GM19351 (cell line): ENCODE measurements around the gene HEATR1.
"Not testable (repeated sequence)": the region's sequence is repeated elsewhere in the genome, so short reads cannot be mapped to it uniquely, and the experiment has no call there.

Experiments
- ATAC-seq: cut with Tn5 transposase; IDR thresholded peaks from one replicate; pipeline ENCODE4 v1.9.1; 2021; ENCODE audit warnings: mild to moderate bottlenecking, moderate library complexity; ENCODE audit not compliant: unreplicated experiment

The HEATR1 gene

GRCh38 chr1:236589531-236589930 is 14.8 kb downstream of the HEATR1 start:
- ATAC-seq, result no peak

- no peak for ATAC-seq
These were observed 22.8 kb downstream of the HEATR1 start for GRCh38 chr1:236581528-236581927.

- not testable (repeated sequence) for ATAC-seq
These were observed 23.9 kb downstream of the HEATR1 start for GRCh38 chr1:236580404-236580803.

GRCh38 chr1:236578661-236579060 is 25.7 kb downstream of the HEATR1 start:
- no peak for ATAC-seq

- not testable (repeated sequence) for ATAC-seq
These were observed 27.3 kb downstream of the HEATR1 start for GRCh38 chr1:236577041-236577440.

- ATAC-seq, result no peak
These were observed 28.3 kb downstream of the HEATR1 start for GRCh38 chr1:236576004-236576403.

GRCh38 chr1:236575523-236575922 is 28.8 kb downstream of the HEATR1 start:
- no peak for ATAC-seq

GRCh38 chr1:236568285-236568894 is 35.9 kb downstream of the HEATR1 start:
- ATAC-seq, result no peak

GRCh38 chr1:236565530-236565929 is 38.8 kb downstream of the HEATR1 start:
- ATAC-seq, result no peak

- no peak for ATAC-seq
These were observed 42.3 kb downstream of the HEATR1 start for GRCh38 chr1:236561976-236562375.

GRCh38 chr1:236560213-236560771 is 44.0 kb downstream of the HEATR1 start:
- ATAC-seq, result no peak

GRCh38 chr1:236558846-236559245 is 45.5 kb downstream of the HEATR1 start:
- no peak for ATAC-seq

- no peak for ATAC-seq
These were observed 46.2 kb downstream of the HEATR1 start for GRCh38 chr1:236558081-236558480.

- no peak for ATAC-seq
These were observed 47.7 kb downstream of the HEATR1 start for GRCh38 chr1:236556606-236557005.

- ATAC-seq, result no peak
These were observed 50.9 kb downstream of the HEATR1 start for GRCh38 chr1:236553370-236553769.

- ATAC-seq, result no peak
These were observed 51.4 kb downstream of the HEATR1 start for GRCh38 chr1:236552901-236553300.

GRCh38 chr1:236552096-236552495 is 52.2 kb downstream of the HEATR1 start:
- ATAC-seq, result no peak

- ATAC-seq, result no peak
These were observed 53.1 kb downstream of the HEATR1 start for GRCh38 chr1:236550961-236551851.

GRCh38 chr1:236548452-236548851 is 55.9 kb downstream of the HEATR1 start:
- ATAC-seq, result no peak

GRCh38 chr1:236545621-236546169 is 58.6 kb downstream of the HEATR1 start:
- no peak for ATAC-seq

GRCh38 chr1:236543065-236543669 is 61.1 kb downstream of the HEATR1 start:
- no peak for ATAC-seq
